ENCODE data around the gene PTRH1. TPM values are rescaled to one million over a fixed set of nuclear protein-coding genes. Genes with fewer than 3 reads are reported as not detected.

Gene PTRH1
- total and polyA plus RNA-seq, 10 of the 15 experiments (the other 5 are each of a cell fraction or from before 2014, with no cell fraction given), result 0.69 to 38.4 (median 10.2) TPM

DNA sequence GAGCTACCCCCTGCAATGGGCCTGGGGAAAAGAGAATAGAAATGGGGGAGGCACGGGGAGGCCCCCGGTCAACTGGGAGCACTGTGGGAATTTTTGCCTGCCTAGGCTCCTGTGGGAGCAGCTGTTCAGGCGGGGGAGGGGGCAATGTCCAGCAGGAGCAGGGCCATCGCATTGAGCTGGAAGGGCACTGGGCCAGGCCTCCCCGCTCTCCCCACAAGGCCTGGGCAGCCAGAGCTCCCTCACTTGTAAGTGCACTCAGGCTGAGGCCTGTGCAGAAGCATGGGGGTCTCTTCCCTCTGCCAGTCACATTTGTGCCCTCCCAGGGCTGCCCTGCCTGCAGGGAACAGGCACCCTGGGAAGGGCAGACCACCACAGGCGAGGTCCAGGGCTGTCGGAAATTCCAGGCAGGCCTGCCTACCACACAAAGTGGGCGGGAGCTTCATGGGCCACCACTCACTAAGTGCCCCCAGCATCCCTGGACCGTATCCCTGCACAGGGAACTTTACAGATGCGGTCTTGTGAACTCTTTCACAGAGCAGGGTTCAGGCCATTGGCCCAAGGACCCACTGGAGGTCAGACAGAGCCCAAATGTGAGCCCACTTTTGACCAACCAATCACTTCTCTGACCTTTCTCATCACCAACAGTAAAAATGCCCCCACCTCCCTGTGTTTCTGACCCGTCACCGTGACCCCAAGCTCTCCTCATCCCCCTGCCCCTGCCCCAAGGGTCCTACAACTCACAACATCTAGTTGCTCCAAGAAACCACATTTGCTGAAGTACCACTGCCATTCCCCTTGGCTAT is 9.7 kb downstream of the PTRH1 start:
- Histone ChIP-seq H2AFZ (ENCODE audit: control insufficient read depth, low read depth, low read length) (no peak overlapping the region), H3K4me3 (no peak overlapping the region), H3K79me2 (ENCODE audit: control insufficient read depth, insufficient read depth, low read length) (no peaks in the 10 kb centered on the region), H3K27me3 (replicated peaks in 1 of 2; ENCODE audit: control insufficient read depth in 2 of 2, insufficient read depth in 2 of 2, low read length in 1 of 2) (peaks cover 0 to 2% of the 10 kb centered on the region in 2 experiments; a peak in 2 of 4 replicates), H3K27ac (ENCODE audit: control insufficient read depth, insufficient read depth) (no peak overlapping the region), H3K9me3 (replicated peaks; ENCODE audit: control insufficient read depth, insufficient read depth, low read length) (no peaks in the 10 kb centered on the region; the same call in 2 of the 3 replicates), H3K4me2 (ENCODE audit: control insufficient read depth, insufficient read depth) (no peak overlapping the region), H3K4me1 (ENCODE audit: control insufficient read depth, insufficient read depth, low read length) (no peaks in the 10 kb centered on the region), H3K36me3 (ENCODE audit: control insufficient read depth in 2 of 2, insufficient read depth in 2 of 2, low read length in 1 of 2) (no peaks in the 10 kb centered on the region), H3K9ac (ENCODE audit: control insufficient read depth, insufficient read depth, low read length) (no peak overlapping the region), H4K20me1 (ENCODE audit: control insufficient read depth, insufficient read depth) (no peaks in the 10 kb centered on the region)
- no peak for DNase-seq (ENCODE audit: low read depth, low spot score)
- no peak for TF ChIP-seq TBL1XR1 (IDR thresholded peaks at IDR 0.05; ENCODE audit: low read depth, low read length)
- TF ChIP-seq TCF12 (IDR thresholded peaks at IDR 0.05; ENCODE audit: low read depth, low read length), result no peak
- no peak for TF ChIP-seq ZZZ3 (IDR thresholded peaks at IDR 0.05; ENCODE audit: control insufficient read depth, insufficient read length, low read depth)
- TF ChIP-seq, protein P1, sequence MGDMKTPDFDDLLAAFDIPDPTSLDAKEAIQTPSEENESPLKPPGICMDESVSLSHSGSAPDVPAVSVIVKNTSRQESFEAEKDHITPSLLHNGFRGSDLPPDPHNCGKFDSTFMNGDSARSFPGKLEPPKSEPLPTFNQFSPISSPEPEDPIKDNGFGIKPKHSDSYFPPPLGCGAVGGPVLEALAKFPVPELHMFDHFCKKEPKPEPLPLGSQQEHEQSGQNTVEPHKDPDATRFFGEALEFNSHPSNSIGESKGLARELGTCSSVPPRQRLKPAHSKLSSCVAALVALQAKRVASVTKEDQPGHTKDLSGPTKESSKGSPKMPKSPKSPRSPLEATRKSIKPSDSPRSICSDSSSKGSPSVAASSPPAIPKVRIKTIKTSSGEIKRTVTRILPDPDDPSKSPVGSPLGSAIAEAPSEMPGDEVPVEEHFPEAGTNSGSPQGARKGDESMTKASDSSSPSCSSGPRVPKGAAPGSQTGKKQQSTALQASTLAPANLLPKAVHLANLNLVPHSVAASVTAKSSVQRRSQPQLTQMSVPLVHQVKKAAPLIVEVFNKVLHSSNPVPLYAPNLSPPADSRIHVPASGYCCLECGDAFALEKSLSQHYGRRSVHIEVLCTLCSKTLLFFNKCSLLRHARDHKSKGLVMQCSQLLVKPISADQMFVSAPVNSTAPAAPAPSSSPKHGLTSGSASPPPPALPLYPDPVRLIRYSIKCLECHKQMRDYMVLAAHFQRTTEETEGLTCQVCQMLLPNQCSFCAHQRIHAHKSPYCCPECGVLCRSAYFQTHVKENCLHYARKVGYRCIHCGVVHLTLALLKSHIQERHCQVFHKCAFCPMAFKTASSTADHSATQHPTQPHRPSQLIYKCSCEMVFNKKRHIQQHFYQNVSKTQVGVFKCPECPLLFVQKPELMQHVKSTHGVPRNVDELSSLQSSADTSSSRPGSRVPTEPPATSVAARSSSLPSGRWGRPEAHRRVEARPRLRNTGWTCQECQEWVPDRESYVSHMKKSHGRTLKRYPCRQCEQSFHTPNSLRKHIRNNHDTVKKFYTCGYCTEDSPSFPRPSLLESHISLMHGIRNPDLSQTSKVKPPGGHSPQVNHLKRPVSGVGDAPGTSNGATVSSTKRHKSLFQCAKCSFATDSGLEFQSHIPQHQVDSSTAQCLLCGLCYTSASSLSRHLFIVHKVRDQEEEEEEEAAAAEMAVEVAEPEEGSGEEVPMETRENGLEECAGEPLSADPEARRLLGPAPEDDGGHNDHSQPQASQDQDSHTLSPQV (IDR thresholded peaks at IDR 0.05), result no peak
- no peak for TF ChIP-seq MYC (IDR thresholded peaks at IDR 0.05; ENCODE audit: insufficient read depth, insufficient read length, insufficient replicate concordance, low read length, severe bottlenecking)
- no peak for TF ChIP-seq IKZF2 (IDR thresholded peaks at IDR 0.05)
- no peak for TF ChIP-seq NFIC (IDR thresholded peaks at IDR 0.05; ENCODE audit: low read depth, low read length)
- TF ChIP-seq HDAC2 (IDR thresholded peaks at IDR 0.05), result no peak
- TF ChIP-seq ZNF207 (IDR thresholded peaks at IDR 0.05; ENCODE audit: borderline replicate concordance), result no peak
- TF ChIP-seq, protein P2, sequence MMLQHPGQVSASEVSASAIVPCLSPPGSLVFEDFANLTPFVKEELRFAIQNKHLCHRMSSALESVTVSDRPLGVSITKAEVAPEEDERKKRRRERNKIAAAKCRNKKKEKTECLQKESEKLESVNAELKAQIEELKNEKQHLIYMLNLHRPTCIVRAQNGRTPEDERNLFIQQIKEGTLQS (IDR thresholded peaks at IDR 0.05; ENCODE audit: borderline replicate concordance, extremely low read depth, low read depth, low read length), result no peak
- TF ChIP-seq RAD51 (IDR thresholded peaks at IDR 0.05), result no peak
- TF ChIP-seq MXI1 (IDR thresholded peaks at IDR 0.05; ENCODE audit: low read depth, low read length), result no peak
- TF ChIP-seq MYB (IDR thresholded peaks at IDR 0.05; ENCODE audit: borderline replicate concordance, low read depth, low read length), result no peak
- no peak for TF ChIP-seq NBN (IDR thresholded peaks at IDR 0.05)
- no peak for TF ChIP-seq BMI1 (IDR thresholded peaks at IDR 0.05; ENCODE audit: borderline replicate concordance)
- no peak for TF ChIP-seq STAT1 (conservative IDR thresholded peaks at IDR 0.05)
- TF ChIP-seq SIN3A (IDR thresholded peaks at IDR 0.05; ENCODE audit: low read depth, low read length), result no peak
- TF ChIP-seq EP300 (IDR thresholded peaks at IDR 0.05; ENCODE audit: borderline replicate concordance in 1 of 2, control insufficient read depth in 1 of 2, low read depth in 2 of 2, low read length in 2 of 2), result no peak
- intact Hi-C loops (cut with micrococcal nuclease; ENCODE audit: unreplicated experiment), result no loop called here
- CTCF ChIA-PET, result interaction anchor here (0.5 to 2.6 kb wide), 2 partner anchors 10 to 30 kb away, joined by 3 to 6 read pairs; partner anchors contain the start of genes PTRH1 and TTC16
- POLR2A ChIA-PET, result interaction anchor here (1.3 kb wide), 1 partner anchor 82 kb away, joined by 3 read pairs; no protein-coding TSS in a partner anchor
- ATAC-seq, result no peak
- no TSS peak for BruUV-seq (replicated peaks)
- 41% methylated on average over 12 of the region's 12 CpGs for WGBS (ENCODE audit: insufficient coverage, insufficient replicate concordance, low lambda C conversion rate, missing lambda C conversion rate)
- RAD21 ChIA-PET (ENCODE audit: unreplicated experiment), result no interaction called here
- FAIRE-seq, result no peak
- in situ Hi-C loops (cut with MboI), result no loop called here
- SMC1A ChIA-PET (ENCODE audit: uncharacterized antibody, unreplicated experiment), result interaction anchor here (1.4 kb wide), 1 partner anchor 9 kb away, joined by 3 read pairs; no protein-coding TSS in a partner anchor

All from GM12878 (cell line).